ENCODE results near the gene VASH1.

DNA sequence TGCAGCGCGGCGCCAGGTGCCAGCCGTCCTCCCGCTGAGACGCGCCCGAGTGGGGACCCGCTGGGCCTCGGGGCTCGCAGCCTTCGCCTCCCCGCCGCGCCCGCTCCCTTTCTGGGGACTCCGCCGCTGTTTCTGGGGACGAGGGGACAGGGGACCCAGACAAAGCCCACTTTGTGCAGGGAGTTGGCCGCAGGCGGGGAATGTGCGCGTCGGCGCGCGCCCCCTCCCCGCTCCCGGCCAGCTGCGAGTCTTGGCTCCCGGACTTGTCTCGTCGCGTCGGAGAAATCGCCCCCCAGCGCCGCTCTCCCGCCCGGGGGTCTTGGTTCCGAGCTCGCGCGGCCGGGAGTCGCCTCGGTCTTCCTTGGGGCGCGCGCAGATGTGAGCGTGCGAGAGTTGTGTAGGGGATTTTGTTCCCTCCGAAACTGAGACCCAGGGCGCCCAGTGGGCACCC lies 717 bp downstream of the VASH1 start:
- TF ChIP-seq CTCF (tag by site-specific recombination; IDR thresholded peaks at IDR 0.05): no peak
- no peak for TF ChIP-seq ZNF529 (tag by site-specific recombination; IDR thresholded peaks at IDR 0.05; ENCODE audit: insufficient replicate concordance)
- no peak for TF ChIP-seq ZNF843 (tag by site-specific recombination; IDR thresholded peaks at IDR 0.05)
- TF ChIP-seq, protein P1, sequence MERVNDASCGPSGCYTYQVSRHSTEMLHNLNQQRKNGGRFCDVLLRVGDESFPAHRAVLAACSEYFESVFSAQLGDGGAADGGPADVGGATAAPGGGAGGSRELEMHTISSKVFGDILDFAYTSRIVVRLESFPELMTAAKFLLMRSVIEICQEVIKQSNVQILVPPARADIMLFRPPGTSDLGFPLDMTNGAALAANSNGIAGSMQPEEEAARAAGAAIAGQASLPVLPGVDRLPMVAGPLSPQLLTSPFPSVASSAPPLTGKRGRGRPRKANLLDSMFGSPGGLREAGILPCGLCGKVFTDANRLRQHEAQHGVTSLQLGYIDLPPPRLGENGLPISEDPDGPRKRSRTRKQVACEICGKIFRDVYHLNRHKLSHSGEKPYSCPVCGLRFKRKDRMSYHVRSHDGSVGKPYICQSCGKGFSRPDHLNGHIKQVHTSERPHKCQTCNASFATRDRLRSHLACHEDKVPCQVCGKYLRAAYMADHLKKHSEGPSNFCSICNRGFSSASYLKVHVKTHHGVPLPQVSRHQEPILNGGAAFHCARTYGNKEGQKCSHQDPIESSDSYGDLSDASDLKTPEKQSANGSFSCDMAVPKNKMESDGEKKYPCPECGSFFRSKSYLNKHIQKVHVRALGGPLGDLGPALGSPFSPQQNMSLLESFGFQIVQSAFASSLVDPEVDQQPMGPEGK (tag by site-specific recombination; IDR thresholded peaks at IDR 0.05): 0 out of 2 replicates have a peak, but pooled peaks have one; percentile 36
- no peak for TF ChIP-seq SETDB1 (IDR thresholded peaks at IDR 0.05; ENCODE audit: insufficient read length, low read length)
- TF ChIP-seq ZFP37 (tag by site-specific recombination; IDR thresholded peaks at IDR 0.05): no peak
- TF ChIP-seq, protein P2, sequence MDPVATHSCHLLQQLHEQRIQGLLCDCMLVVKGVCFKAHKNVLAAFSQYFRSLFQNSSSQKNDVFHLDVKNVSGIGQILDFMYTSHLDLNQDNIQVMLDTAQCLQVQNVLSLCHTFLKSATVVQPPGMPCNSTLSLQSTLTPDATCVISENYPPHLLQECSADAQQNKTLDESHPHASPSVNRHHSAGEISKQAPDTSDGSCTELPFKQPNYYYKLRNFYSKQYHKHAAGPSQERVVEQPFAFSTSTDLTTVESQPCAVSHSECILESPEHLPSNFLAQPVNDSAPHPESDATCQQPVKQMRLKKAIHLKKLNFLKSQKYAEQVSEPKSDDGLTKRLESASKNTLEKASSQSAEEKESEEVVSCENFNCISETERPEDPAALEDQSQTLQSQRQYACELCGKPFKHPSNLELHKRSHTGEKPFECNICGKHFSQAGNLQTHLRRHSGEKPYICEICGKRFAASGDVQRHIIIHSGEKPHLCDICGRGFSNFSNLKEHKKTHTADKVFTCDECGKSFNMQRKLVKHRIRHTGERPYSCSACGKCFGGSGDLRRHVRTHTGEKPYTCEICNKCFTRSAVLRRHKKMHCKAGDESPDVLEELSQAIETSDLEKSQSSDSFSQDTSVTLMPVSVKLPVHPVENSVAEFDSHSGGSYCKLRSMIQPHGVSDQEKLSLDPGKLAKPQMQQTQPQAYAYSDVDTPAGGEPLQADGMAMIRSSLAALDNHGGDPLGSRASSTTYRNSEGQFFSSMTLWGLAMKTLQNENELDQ (tag by site-specific recombination; IDR thresholded peaks at IDR 0.05; ENCODE audit: low read depth): no peak
- TF ChIP-seq MYNN (tag by site-specific recombination; IDR thresholded peaks at IDR 0.05; ENCODE audit: borderline replicate concordance): no peak
- TF ChIP-seq, protein P3, sequence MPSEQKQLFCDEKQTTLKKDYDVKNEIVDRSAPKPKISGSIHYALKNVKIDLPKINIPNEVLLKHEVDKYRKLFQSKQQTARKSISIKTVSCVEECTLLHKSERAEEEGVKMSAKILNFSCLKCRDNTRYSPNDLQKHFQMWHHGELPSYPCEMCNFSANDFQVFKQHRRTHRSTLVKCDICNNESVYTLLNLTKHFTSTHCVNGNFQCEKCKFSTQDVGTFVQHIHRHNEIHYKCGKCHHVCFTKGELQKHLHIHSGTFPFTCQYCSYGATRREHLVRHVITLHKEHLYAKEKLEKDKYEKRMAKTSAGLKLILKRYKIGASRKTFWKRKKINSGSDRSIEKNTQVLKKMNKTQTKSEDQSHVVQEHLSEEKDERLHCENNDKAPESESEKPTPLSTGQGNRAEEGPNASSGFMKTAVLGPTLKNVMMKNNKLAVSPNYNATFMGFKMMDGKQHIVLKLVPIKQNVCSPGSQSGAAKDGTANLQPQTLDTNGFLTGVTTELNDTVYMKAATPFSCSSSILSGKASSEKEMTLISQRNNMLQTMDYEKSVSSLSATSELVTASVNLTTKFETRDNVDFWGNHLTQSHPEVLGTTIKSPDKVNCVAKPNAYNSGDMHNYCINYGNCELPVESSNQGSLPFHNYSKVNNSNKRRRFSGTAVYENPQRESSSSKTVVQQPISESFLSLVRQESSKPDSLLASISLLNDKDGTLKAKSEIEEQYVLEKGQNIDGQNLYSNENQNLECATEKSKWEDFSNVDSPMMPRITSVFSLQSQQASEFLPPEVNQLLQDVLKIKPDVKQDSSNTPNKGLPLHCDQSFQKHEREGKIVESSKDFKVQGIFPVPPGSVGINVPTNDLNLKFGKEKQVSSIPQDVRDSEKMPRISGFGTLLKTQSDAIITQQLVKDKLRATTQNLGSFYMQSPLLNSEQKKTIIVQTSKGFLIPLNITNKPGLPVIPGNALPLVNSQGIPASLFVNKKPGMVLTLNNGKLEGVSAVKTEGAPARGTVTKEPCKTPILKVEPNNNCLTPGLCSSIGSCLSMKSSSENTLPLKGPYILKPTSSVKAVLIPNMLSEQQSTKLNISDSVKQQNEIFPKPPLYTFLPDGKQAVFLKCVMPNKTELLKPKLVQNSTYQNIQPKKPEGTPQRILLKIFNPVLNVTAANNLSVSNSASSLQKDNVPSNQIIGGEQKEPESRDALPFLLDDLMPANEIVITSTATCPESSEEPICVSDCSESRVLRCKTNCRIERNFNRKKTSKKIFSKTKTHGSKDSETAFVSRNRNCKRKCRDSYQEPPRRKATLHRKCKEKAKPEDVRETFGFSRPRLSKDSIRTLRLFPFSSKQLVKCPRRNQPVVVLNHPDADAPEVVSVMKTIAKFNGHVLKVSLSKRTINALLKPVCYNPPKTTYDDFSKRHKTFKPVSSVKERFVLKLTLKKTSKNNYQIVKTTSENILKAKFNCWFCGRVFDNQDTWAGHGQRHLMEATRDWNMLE (tag by site-specific recombination; conservative IDR thresholded peaks at IDR 0.05; ENCODE audit: low read depth): no peak
- TF ChIP-seq ZNF211 (tag by site-specific recombination; IDR thresholded peaks at IDR 0.05; ENCODE audit: low read depth): no peak
- no peak for TF ChIP-seq ZNF626 (tag by site-specific recombination; IDR thresholded peaks at IDR 0.05)
- no peak for TF ChIP-seq ZNF274 (IDR thresholded peaks at IDR 0.05; ENCODE audit: low read length)
- no peak for TF ChIP-seq ZNF274 (tag by site-specific recombination; IDR thresholded peaks at IDR 0.05; ENCODE audit: borderline replicate concordance)
